Immature natural killer cell (primary cell): Measurements from ENCODE around the gene LMO1. TPM values are rescaled to one million over a fixed set of nuclear protein-coding genes. Genes with fewer than 3 reads are reported as not detected.

Experiments used
- polyA plus RNA-seq, 3 donors: library from polyadenylated mRNA; unstranded; fragments of 300-500 nt; fragmentation: Illumina TruSeq; gene quantifications; one replicate each; pipeline ENCODE4 v1.2.3, GENCODE V29; 2021

LMO1 gene
- polyA plus RNA-seq, 3 donors from 2014 or later = not detected

Other genes with a start within 250 kb of the LMO1 start
- gene TUB, start 182.7 kb downstream of the LMO1 start, polyA plus RNA-seq = not detected
- under 1 TPM in 1 of 3 donors, not detected in 2; 0.44 TPM for gene RIC3, start 94.9 kb downstream of the LMO1 start, polyA plus RNA-seq